K562 (cell line): Measurements from ENCODE around the gene KHDC1. TPM values are rescaled to one million over a fixed set of nuclear protein-coding genes. Genes with fewer than 3 reads are reported as not detected.

Experiments used
- ATAC-seq: fragments of 200-7000 bp; cut with Tn5 transposase; 3 replicates; pipeline ENCODE4 v1.9.1; 2020; ENCODE audit warnings: moderate library complexity
- BruUV-seq: library from RNA; stranded (reverse); fragments of 400-500 nt; replicated peaks from 2 replicates; lab custom pipeline; 2021; lab: Mats Ljungman, UMichigan
- CTCF ChIA-PET: fragments of 300-600 bp; formaldehyde crosslinking; extraction: SDS; loops from one replicate; lab custom pipeline; 2021; ENCODE audit warnings: low intra/inter-chr PET ratio; lab: Yijun Ruan, JAX
- POLR2A ChIA-PET: fragments of 300-600, 350-650 bp; sonication (Branson Sonifier 250); formaldehyde crosslinking; extraction: SDS; loops from one replicate; lab custom pipeline; 2021; ENCODE audit warnings: antibody characterized with exemption, inconsistent platforms; lab: Yijun Ruan, JAX
- DNase-seq, 4 experiments: peaks; one replicate each; pipeline versions ENCODE4 v3.0.0 to v3.0.0-alpha.2; 2011 to 2018; ENCODE audit warnings: low spot score in 3 of 4, mixed read lengths in 3 of 4; ENCODE audit errors: extremely low read depth in 1 of 4
- FAIRE-seq: peaks from 2 replicates; lab custom pipeline; 2011; peaks lifted over from hg19 to GRCh38; lab: Jason Lieb, UNC
- H2AFZ ChIP-seq: 2 replicates; pipeline ENCODE4 v1.6.0; 2011; ENCODE audit warnings: low read depth, low read length, control low read depth, inconsistent platforms
- H3K27ac ChIP-seq: fragments of 200-600 bp; 3 replicates; pipeline ENCODE4 v1.8.0; 2011; ENCODE audit warnings: low read depth, mild to moderate bottlenecking, control low read depth, inconsistent platforms, low read length, moderate library complexity, mixed read lengths; ENCODE audit errors: extremely low read depth
- H3K27me3 ChIP-seq, 2 experiments: fragments of 300-600 bp in 1 of 2; 2 replicates in 1 of 2; 3 replicates in 1 of 2; pipeline versions ENCODE4 v1.6.0 to v1.8.0; 2011; ENCODE audit warnings: inconsistent platforms in 2 of 2, low read length in 2 of 2, mild to moderate bottlenecking in 1 of 2, mixed read lengths in 1 of 2, moderate library complexity in 1 of 2; ENCODE audit not compliant: control insufficient read depth in 2 of 2, insufficient read depth in 2 of 2
- H3K36me3 ChIP-seq: fragments of 300-600 bp; 3 replicates; pipeline ENCODE4 v1.8.0; 2011; ENCODE audit warnings: mild to moderate bottlenecking, low read length, inconsistent platforms; ENCODE audit not compliant: control insufficient read depth, insufficient read depth
- H3K4me1 ChIP-seq, 2 experiments: fragments of 200-600 bp in 1 of 2; replicated peaks in 1 of 2; 2 replicates in 1 of 2; 3 replicates in 1 of 2; pipeline versions ENCODE4 v1.5.1 to v1.8.0; 2011; ENCODE audit warnings: inconsistent platforms in 2 of 2, low read length in 2 of 2, mild to moderate bottlenecking in 1 of 2, mixed read lengths in 1 of 2, moderate library complexity in 1 of 2; ENCODE audit not compliant: control insufficient read depth in 2 of 2, insufficient read depth in 2 of 2
- H3K4me2 ChIP-seq: 2 replicates; pipeline ENCODE4 v1.6.1; 2011; ENCODE audit warnings: low read length, control low read depth, inconsistent platforms, mixed read lengths; ENCODE audit not compliant: insufficient read depth
- H3K4me3 ChIP-seq: fragments of 200-600 bp; sonication (generic), shearing (Covaris generic); 2 replicates; pipeline ENCODE4 v1.5.1; 2016; ENCODE audit warnings: control low read depth, inconsistent platforms
- H3K79me2 ChIP-seq: fragments of 200-600 bp; 3 replicates; pipeline ENCODE4 v1.8.0; 2011; ENCODE audit warnings: low read length, inconsistent platforms; ENCODE audit not compliant: control insufficient read depth, insufficient read depth
- H3K9ac ChIP-seq, 2 experiments: 2 replicates each; pipeline versions ENCODE4 v1.6.0 to v1.6.1; 2011; ENCODE audit warnings: low read depth in 2 of 2, low read length in 2 of 2, control low read depth in 1 of 2, inconsistent platforms in 1 of 2, mild to moderate bottlenecking in 1 of 2, mixed read lengths in 1 of 2; ENCODE audit not compliant: insufficient read depth in 1 of 2
- H3K9me1 ChIP-seq: one replicate; pipeline ENCODE4 v1.6.0; 2011; ENCODE audit warnings: inconsistent platforms, mild to moderate bottlenecking, low read length, moderate library complexity; ENCODE audit not compliant: control insufficient read depth, insufficient read depth
- H3K9me3 ChIP-seq: replicated peaks from 2 replicates; pipeline ENCODE4 v1.5.1; 2011; ENCODE audit warnings: low read depth, low read length, inconsistent platforms; ENCODE audit not compliant: control insufficient read depth, insufficient read depth
- H4K20me1 ChIP-seq: replicated peaks from 2 replicates; pipeline ENCODE4 v1.6.1; 2011; ENCODE audit warnings: low read length, inconsistent platforms, mixed read lengths; ENCODE audit not compliant: control insufficient read depth, insufficient read depth
- ATF1 ChIP-seq, 2 experiments: fragments of 450-650 bp in 1 of 2; IDR thresholded peaks; 2 replicates each; pipeline ENCODE4 v1.6.1; 2016; ENCODE audit warnings: missing compliant biosample characterization in 1 of 2, missing genetic modification characterization in 1 of 2
- CHD4 ChIP-seq: fragments of 200-600 bp; sonication (generic); IDR thresholded peaks from 3 replicates; pipeline ENCODE4 v1.6.1; 2012; ENCODE audit warnings: low read depth, mild to moderate bottlenecking, mixed read lengths, low read length, inconsistent platforms; ENCODE audit not compliant: insufficient read depth, insufficient replicate concordance, poor library complexity, severe bottlenecking
- EP300 ChIP-seq: IDR thresholded peaks from 2 replicates; pipeline ENCODE4 v1.6.1; 2012; ENCODE audit warnings: low read length, improper control_type of control experiment
- RFX1 ChIP-seq: fragments of 450-650 bp; IDR thresholded peaks from 2 replicates; pipeline ENCODE4 v1.6.1; 2016; ENCODE audit warnings: mild to moderate bottlenecking, moderate library complexity
- SFPQ ChIP-seq: fragments of 200-400 bp; formaldehyde crosslinking; IDR thresholded peaks from 2 replicates; pipeline ENCODE4 v1.6.1; 2017; ENCODE audit warnings: mild to moderate bottlenecking, low read depth, low read length, moderate library complexity
- SREBF1 ChIP-seq: fragments of 150-350 bp; IDR thresholded peaks from 2 replicates; pipeline ENCODE4 v1.6.1; 2014; ENCODE audit warnings: antibody characterized with exemption, low read depth, low read length, borderline replicate concordance
- TCF3 ChIP-seq: sonication (generic); formaldehyde crosslinking; IDR thresholded peaks from 2 replicates; pipeline ENCODE4 v1.4.0; 2020; ENCODE audit warnings: mild to moderate bottlenecking, missing genetic modification reagents
- THAP7 ChIP-seq: fragments of 250-450 bp; sonication (Bioruptor Pico); IDR thresholded peaks from 2 replicates; pipeline ENCODE4 v1.5.0; 2021
- TRIM28 ChIP-seq: fragments of 450-650 bp; IDR thresholded peaks from 2 replicates; pipeline ENCODE4 v1.6.1; 2017
- ZNF277 ChIP-seq: fragments of 250-450 bp; sonication (Bioruptor Pico); IDR thresholded peaks from 2 replicates; pipeline ENCODE4 v1.8.0; 2022; ENCODE audit warnings: inconsistent platforms, mild to moderate bottlenecking, moderate library complexity, borderline replicate concordance
- ZNF311 ChIP-seq: fragments of 250-450 bp; sonication (Bioruptor Pico); IDR thresholded peaks from 2 replicates; pipeline ENCODE4 v1.4.0; 2020; ENCODE audit warnings: mild to moderate bottlenecking, moderate library complexity
- ZNF655 ChIP-seq: fragments of 250-450 bp; sonication (Bioruptor Pico); IDR thresholded peaks from 2 replicates; pipeline ENCODE4 v1.5.0; 2021
- WGBS: fragments of 100-300 bp; shearing (Covaris generic); methylation state at CpG from one replicate; pipeline ENCODE4 v1.1.6; 2016; ENCODE audit warnings: low coverage, mixed read lengths; ENCODE audit not compliant: insufficient coverage; ENCODE audit errors: missing lambda C conversion rate; 5-methylcytosine and 5-hydroxymethylcytosine counted together
- in situ Hi-C: fragments of 300-500 bp; cut with MboI; formaldehyde crosslinking; loops from 4 replicates; pipeline ENCODE4 v1.15.0; 2018; ENCODE audit warnings: inconsistent platforms, mixed read lengths
- intact Hi-C: fragments of 100-400 bp; cut with micrococcal nuclease; formaldehyde crosslinking; loops from 2 replicates; pipeline ENCODE4 v1.14.2; 2022
- polyA plus RNA-seq, 8 experiments: library from polyadenylated mRNA; depleted of rRNA in 4 of 8; stranded (reverse) in 5 of 8; unstranded in 3 of 8; fragments of >200 nt; fragmentation: Nextera tagmentation in 2 of 8; fragmentation: Illumina TruSeq in 1 of 8; extraction: Ambion mirVana in 2 of 8; extraction: Trizol in 1 of 8; gene quantifications; 2 replicates each; pipeline versions ENCODE4 v1.2.1 to v1.2.3, GENCODE V29; 2011 to 2014; ENCODE audit warnings: inconsistent platforms in 1 of 8, missing spikeins in 1 of 8
- total RNA-seq, 7 experiments: library from RNA; depleted of rRNA in 6 of 7; stranded (reverse); fragments of >200 nt in 6 of 7; fragmentation: Illumina TruSeq in 2 of 7; extraction: Trizol in 2 of 7; gene quantifications; 2 replicates each; pipeline versions ENCODE4 v1.2.1 to v1.2.3, GENCODE V29; 2011 to 2021; ENCODE audit warnings: low replicate concordance in 1 of 7

The KHDC1 gene
- total and polyA plus RNA-seq, 9 of the 15 experiments (the other 6 are each of a cell fraction or from before 2014, with no cell fraction given): 2.5 to 19.5 (median 8.0) TPM

GRCh38 chr6:73242001-73242400, 21.0 kb downstream of the KHDC1 start (continued):
- TF ChIP-seq ZNF277 (CRISPR knock-in tag): no peak
- TF ChIP-seq ZNF655 (CRISPR knock-in tag): no peak
- TF ChIP-seq EP300: no peak
- no peak for TF ChIP-seq SFPQ
- no peak for TF ChIP-seq TRIM28
- no peak for TF ChIP-seq SREBF1

- intact Hi-C loops: no loop called here
Observed at GRCh38 chr6:73240730-73241129, 22.3 kb downstream of the KHDC1 start.

More at GRCh38 chr6:73240730-73241129, 22.3 kb downstream of the KHDC1 start:
- Histone ChIP-seq H3K9me3 (no peaks in the 10 kb centered on the region), H2AFZ (no peak overlapping the region), H3K9ac (no peak overlapping the region), H3K4me3 (no peak overlapping the region), H3K9me1 (no peaks in the 10 kb centered on the region), H3K79me2 (no peaks in the 10 kb centered on the region), H3K36me3 (no peaks in the 10 kb centered on the region), H3K27me3 (peaks cover 16 to 18% of the 10 kb centered on the region in 2 experiments; a peak in 4 of 5 replicates), H3K4me2 (no peak overlapping the region), H3K4me1 (no peaks in the 10 kb centered on the region), H4K20me1 (no peaks in the 10 kb centered on the region), H3K27ac (no peak overlapping the region)
- TF ChIP-seq CHD4: no peak
- no peak for TF ChIP-seq THAP7 (CRISPR knock-in tag)
- TF ChIP-seq ZNF311 (CRISPR knock-in tag): no peak
- TF ChIP-seq ATF1 (CRISPR knock-in tag; IDR thresholded peaks at IDR 0.05): no peak
- no peak for TF ChIP-seq ATF1 (tag; IDR thresholded peaks at IDR 0.05)
- TF ChIP-seq TCF3 (CRISPR knock-in tag): no peak
- no peak for TF ChIP-seq RFX1
- BruUV-seq: no TSS peak
- POLR2A ChIA-PET: no interaction called here
- DNase-seq (no peak), FAIRE-seq (no peak), ATAC-seq (no peak)
- WGBS: 3% methylated on average over 2 of the region's 4 CpGs
- CTCF ChIA-PET: no interaction called here
- in situ Hi-C loops: no loop called here
